ENCODE results near the gene ANKRD34A. TPM values are rescaled to one million over a fixed set of nuclear protein-coding genes. Genes with fewer than 3 reads are reported as not detected.

The ANKRD34A gene
- total RNA-seq, 1 donor from 2014 or later = under 0.01 TPM

GRCh38 chr1:145972580-145972979 lies 8.2 kb upstream of the ANKRD34A start:
- no peaks in the 10 kb centered on the region for H3K27me3 ChIP-seq (ENCODE audit: control insufficient read depth, insufficient read depth, low read length)
- no peak for DNase-seq (ENCODE audit: low read depth)
- no peak for TF ChIP-seq CTCF (IDR thresholded peaks at IDR 0.05; ENCODE audit: insufficient read depth, low read length, severe bottlenecking)
- no peak overlapping the region for H3K4me3 ChIP-seq (ENCODE audit: low read depth, low read length)
- no peak for FAIRE-seq
- H3K36me3 ChIP-seq (ENCODE audit: control insufficient read depth, insufficient read depth, low read length) = no peaks in the 10 kb centered on the region

- TF ChIP-seq CTCF (IDR thresholded peaks at IDR 0.05; ENCODE audit: insufficient read depth, low read length, severe bottlenecking) = no peak
- FAIRE-seq = no peak
- Histone ChIP-seq H3K36me3 (ENCODE audit: control insufficient read depth, insufficient read depth, low read length) (no peaks in the 10 kb centered on the region), H3K4me3 (ENCODE audit: low read depth, low read length) (no peak overlapping the region), H3K27me3 (ENCODE audit: control insufficient read depth, insufficient read depth, low read length) (no peaks in the 10 kb centered on the region)
- no peak for DNase-seq (ENCODE audit: low read depth)
These were observed 2.9 kb upstream of the ANKRD34A start for GRCh38 chr1:145967288-145967687.

- H3K4me3 ChIP-seq (ENCODE audit: low read depth, low read length) = peak overlapping the region; percentile 67
- no peaks in the 10 kb centered on the region for H3K27me3 ChIP-seq (ENCODE audit: control insufficient read depth, insufficient read depth, low read length)
- H3K36me3 ChIP-seq (ENCODE audit: control insufficient read depth, insufficient read depth, low read length) = no peaks in the 10 kb centered on the region
- no peak for FAIRE-seq
- no peak for TF ChIP-seq CTCF (IDR thresholded peaks at IDR 0.05; ENCODE audit: insufficient read depth, low read length, severe bottlenecking)
- DNase-seq (ENCODE audit: low read depth) = no peak
These were observed 857 bp upstream of the ANKRD34A start for GRCh38 chr1:145965119-145965744.

- Histone ChIP-seq H3K4me3 (ENCODE audit: low read depth, low read length) (no peak overlapping the region), H3K27me3 (ENCODE audit: control insufficient read depth, insufficient read depth, low read length) (no peaks in the 10 kb centered on the region), H3K36me3 (ENCODE audit: control insufficient read depth, insufficient read depth, low read length) (no peaks in the 10 kb centered on the region)
- FAIRE-seq = no peak
- DNase-seq (ENCODE audit: low read depth) = peak; percentile 61
- TF ChIP-seq CTCF (IDR thresholded peaks at IDR 0.05; ENCODE audit: insufficient read depth, low read length, severe bottlenecking) = no peak
These were observed 933 bp downstream of the ANKRD34A start for GRCh38 chr1:145963265-145964019.

GRCh38 chr1:145962157-145963102 lies 1.9 kb downstream of the ANKRD34A start:
- no peak for TF ChIP-seq CTCF (IDR thresholded peaks at IDR 0.05; ENCODE audit: insufficient read depth, low read length, severe bottlenecking)
- Histone ChIP-seq H3K36me3 (ENCODE audit: control insufficient read depth, insufficient read depth, low read length) (no peaks in the 10 kb centered on the region), H3K27me3 (ENCODE audit: control insufficient read depth, insufficient read depth, low read length) (no peaks in the 10 kb centered on the region), H3K4me3 (ENCODE audit: low read depth, low read length) (peak overlapping the region; percentile 48)
- FAIRE-seq = no peak
- DNase-seq (ENCODE audit: low read depth) = no peak
